Trophoblast cell (in vitro differentiated cells and primary cell): ENCODE data around the gene FNDC1.

Source experiments
- DNase-seq, 2 donors: peaks; one replicate each; pipeline ENCODE4 v3.0.0-alpha.2; 2016
- H2AFZ ChIP-seq: 2 replicates; pipeline ENCODE4 v1.6.1; 2013; ENCODE audit warnings: low read length, moderate library complexity, mild to moderate bottlenecking; ENCODE audit not compliant: insufficient read depth, poor library complexity
- H2AK5ac ChIP-seq: 2 replicates; pipeline ENCODE4 v1.6.1; 2013; ENCODE audit warnings: mild to moderate bottlenecking, low read length
- H2BK120ac ChIP-seq: 2 replicates; pipeline ENCODE4 v1.6.1; 2013; ENCODE audit warnings: low read length, mild to moderate bottlenecking, moderate library complexity; ENCODE audit not compliant: insufficient read depth, poor library complexity
- H2BK12ac ChIP-seq: 2 replicates; pipeline ENCODE4 v1.6.1; 2013; ENCODE audit warnings: mild to moderate bottlenecking, low read length, moderate library complexity
- H2BK5ac ChIP-seq: 2 replicates; pipeline ENCODE4 v1.6.1; 2013; ENCODE audit warnings: low read length, low read depth, moderate library complexity, mild to moderate bottlenecking; ENCODE audit not compliant: poor library complexity
- H3K14ac ChIP-seq: 2 replicates; pipeline ENCODE4 v1.6.1; 2013; ENCODE audit warnings: mild to moderate bottlenecking, low read length
- H3K18ac ChIP-seq: 2 replicates; pipeline ENCODE4 v1.6.1; 2013; ENCODE audit warnings: mild to moderate bottlenecking, low read length
- H3K23ac ChIP-seq: 2 replicates; pipeline ENCODE4 v1.6.1; 2013; ENCODE audit warnings: low read length
- H3K27ac ChIP-seq: 2 replicates; pipeline ENCODE4 v1.5.1; 2013; ENCODE audit warnings: low read depth, mild to moderate bottlenecking, inconsistent platforms, low read length, moderate library complexity
- H3K27me3 ChIP-seq: 2 replicates; pipeline ENCODE4 v1.6.1; 2013; ENCODE audit warnings: inconsistent platforms, mild to moderate bottlenecking, low read length, moderate library complexity; ENCODE audit not compliant: insufficient read depth
- H3K36me3 ChIP-seq, 2 experiments: 1 replicate in 1 of 2; 2 replicates in 1 of 2; pipeline ENCODE4 v1.6.1; 2013; ENCODE audit warnings: low read length in 2 of 2, mild to moderate bottlenecking in 2 of 2, moderate library complexity in 1 of 2; ENCODE audit not compliant: insufficient read depth in 2 of 2, control insufficient read depth in 1 of 2
- H3K4ac ChIP-seq: 2 replicates; pipeline ENCODE4 v1.6.1; 2013; ENCODE audit warnings: low read depth, mild to moderate bottlenecking, low read length, moderate library complexity
- H3K4me1 ChIP-seq, 2 experiments: 1 replicate in 1 of 2; 2 replicates in 1 of 2; pipeline ENCODE4 v1.6.1; 2013; ENCODE audit warnings: low read length in 2 of 2, mild to moderate bottlenecking in 2 of 2, moderate library complexity in 1 of 2; ENCODE audit not compliant: insufficient read depth in 2 of 2, control insufficient read depth in 1 of 2
- H3K4me2 ChIP-seq: 2 replicates; pipeline ENCODE4 v1.6.1; 2013; ENCODE audit warnings: inconsistent platforms, mild to moderate bottlenecking, low read length, moderate library complexity
- H3K4me3 ChIP-seq: 2 replicates; pipeline ENCODE4 v1.5.1; 2013; ENCODE audit warnings: mild to moderate bottlenecking, low read depth, low read length, inconsistent platforms
- H3K79me1 ChIP-seq: one replicate; pipeline ENCODE4 v1.6.1; 2013; ENCODE audit warnings: low read length
- H3K79me2 ChIP-seq: 2 replicates; pipeline ENCODE4 v1.6.1; 2013; ENCODE audit warnings: low read length, mild to moderate bottlenecking; ENCODE audit not compliant: control insufficient read depth, insufficient read depth, poor library complexity
- H3K9ac ChIP-seq: 2 replicates; pipeline ENCODE4 v1.6.1; 2013; ENCODE audit warnings: mild to moderate bottlenecking, low read length
- H3K9me3 ChIP-seq: 2 replicates; pipeline ENCODE4 v1.6.1; 2013; ENCODE audit warnings: low read depth, mild to moderate bottlenecking, control low read depth, inconsistent platforms, low read length; ENCODE audit not compliant: insufficient read depth
- H4K12ac ChIP-seq: 2 replicates; pipeline ENCODE4 v1.6.1; 2013; ENCODE audit warnings: low read depth, mild to moderate bottlenecking, low read length, moderate library complexity
- H4K8ac ChIP-seq: 2 replicates; pipeline ENCODE4 v1.6.1; 2013; ENCODE audit warnings: low read depth, mild to moderate bottlenecking, low read length, moderate library complexity
- H4K91ac ChIP-seq: one replicate; pipeline ENCODE4 v1.6.1; 2013; ENCODE audit warnings: low read depth, mild to moderate bottlenecking, low read length, moderate library complexity
- WGBS: extraction: QIAGEN DNeasy Blood & Tissue Kit; methylation state at CpG from one replicate; pipeline ENCODE4 v1.1.7; 2013; ENCODE audit warnings: missing lambda C conversion rate; ENCODE audit not compliant: insufficient read length, insufficient coverage; ENCODE audit errors: extremely low coverage; 5-methylcytosine and 5-hydroxymethylcytosine counted together

Gene FNDC1

GRCh38 chr6:159255434-159255951 lies 86.3 kb downstream of the FNDC1 start:
- H3K79me2 ChIP-seq: no peaks in the 10 kb centered on the region
- WGBS: no CpG with 5 or more reads among the region's 4 CpGs
- no peak overlapping the region for H2AFZ ChIP-seq
- H3K18ac ChIP-seq: no peak overlapping the region
- no peak overlapping the region for H4K12ac ChIP-seq
- H3K14ac ChIP-seq: no peak overlapping the region
- H3K79me1 ChIP-seq: no peaks in the 10 kb centered on the region
- H2AK5ac ChIP-seq: no peak overlapping the region
- H4K8ac ChIP-seq: no peak overlapping the region
- peak; percentile 46 to 72 for DNase-seq
- H3K4me3 ChIP-seq: no peak overlapping the region
- no peak overlapping the region for H3K27ac ChIP-seq
- no peak overlapping the region for H3K9ac ChIP-seq
- H3K27me3 ChIP-seq: no peaks in the 10 kb centered on the region
- no peak overlapping the region for H3K23ac ChIP-seq
- no peaks in the 10 kb centered on the region for H3K36me3 ChIP-seq
- H3K4me2 ChIP-seq: no peak overlapping the region
- H3K4me1 ChIP-seq: no peaks in the 10 kb centered on the region
- H2BK12ac ChIP-seq: no peak overlapping the region
- peaks cover 3% of the 10 kb centered on the region for H3K9me3 ChIP-seq
- no peak overlapping the region for H4K91ac ChIP-seq
- no peak overlapping the region for H2BK120ac ChIP-seq
- H3K4ac ChIP-seq: no peak overlapping the region
- H2BK5ac ChIP-seq: no peak overlapping the region

- Histone ChIP-seq H2BK5ac (no peak overlapping the region), H3K4me3 (no peak overlapping the region), H2BK12ac (no peak overlapping the region), H3K79me1 (no peaks in the 10 kb centered on the region), H2AK5ac (no peak overlapping the region), H2AFZ (no peak overlapping the region), H4K91ac (no peak overlapping the region), H3K27me3 (no peaks in the 10 kb centered on the region), H3K36me3 (no peaks in the 10 kb centered on the region), H2BK120ac (no peak overlapping the region), H3K18ac (no peak overlapping the region), H3K23ac (no peak overlapping the region), H3K4ac (no peak overlapping the region), H3K9me3 (peaks cover 3% of the 10 kb centered on the region), H3K4me1 (no peaks in the 10 kb centered on the region), H4K12ac (no peak overlapping the region), H3K14ac (no peak overlapping the region), H3K4me2 (no peak overlapping the region), H3K9ac (no peak overlapping the region), H3K79me2 (no peaks in the 10 kb centered on the region), H3K27ac (no peak overlapping the region), H4K8ac (no peak overlapping the region)
- DNase-seq: no peak
- WGBS: no CpG with 5 or more reads among the region's 5 CpGs
Observed at GRCh38 chr6:159256128-159256527, 86.9 kb downstream of the FNDC1 start.

GRCh38 chr6:159257846-159258245 lies 88.6 kb downstream of the FNDC1 start:
- H3K23ac ChIP-seq: no peak overlapping the region
- no peak overlapping the region for H3K9ac ChIP-seq
- no peaks in the 10 kb centered on the region for H3K79me2 ChIP-seq
- no peak overlapping the region for H3K14ac ChIP-seq
- no peaks in the 10 kb centered on the region for H3K27me3 ChIP-seq
- H3K79me1 ChIP-seq: no peaks in the 10 kb centered on the region
- H2BK120ac ChIP-seq: no peak overlapping the region
- no peaks in the 10 kb centered on the region for H3K4me1 ChIP-seq
- no peak overlapping the region for H2AFZ ChIP-seq
- H3K4me3 ChIP-seq: no peak overlapping the region
- H4K12ac ChIP-seq: no peak overlapping the region
- H4K91ac ChIP-seq: no peak overlapping the region
- peaks cover 3% of the 10 kb centered on the region for H3K9me3 ChIP-seq
- WGBS: no CpG with 5 or more reads among the region's 6 CpGs
- no peak overlapping the region for H3K4ac ChIP-seq
- H3K27ac ChIP-seq: no peak overlapping the region
- H3K4me2 ChIP-seq: no peak overlapping the region
- no peak overlapping the region for H3K18ac ChIP-seq
- DNase-seq: peak; percentile 65 to 73
- no peaks in the 10 kb centered on the region for H3K36me3 ChIP-seq
- no peak overlapping the region for H2BK5ac ChIP-seq
- no peak overlapping the region for H4K8ac ChIP-seq
- no peak overlapping the region for H2BK12ac ChIP-seq
- no peak overlapping the region for H2AK5ac ChIP-seq

GRCh38 chr6:159259441-159260125 lies 90.4 kb downstream of the FNDC1 start:
- H4K91ac ChIP-seq: no peak overlapping the region
- H3K9me3 ChIP-seq: peaks cover 3% of the 10 kb centered on the region
- no peak overlapping the region for H2AFZ ChIP-seq
- H3K23ac ChIP-seq: no peak overlapping the region
- no peaks in the 10 kb centered on the region for H3K79me1 ChIP-seq
- no peak overlapping the region for H3K4ac ChIP-seq
- DNase-seq: no peak
- H3K9ac ChIP-seq: no peak overlapping the region
- no peak overlapping the region for H3K4me3 ChIP-seq
- no peak overlapping the region for H2BK5ac ChIP-seq
- H3K36me3 ChIP-seq: no peaks in the 10 kb centered on the region
- H2BK12ac ChIP-seq: no peak overlapping the region
- no peak overlapping the region for H2AK5ac ChIP-seq
- H3K4me1 ChIP-seq: no peaks in the 10 kb centered on the region
- no peak overlapping the region for H2BK120ac ChIP-seq
- no peak overlapping the region for H4K8ac ChIP-seq
- no CpG with 5 or more reads among the region's 3 CpGs for WGBS
- H4K12ac ChIP-seq: no peak overlapping the region
- no peaks in the 10 kb centered on the region for H3K79me2 ChIP-seq
- H3K4me2 ChIP-seq: no peak overlapping the region
- no peak overlapping the region for H3K18ac ChIP-seq
- H3K27ac ChIP-seq: no peak overlapping the region
- no peaks in the 10 kb centered on the region for H3K27me3 ChIP-seq
- no peak overlapping the region for H3K14ac ChIP-seq
